B cell (primary cell): ENCODE data around the gene ARHGEF10L. TPM values are rescaled to one million over a fixed set of nuclear protein-coding genes. Genes with fewer than 3 reads are reported as not detected.

Experiments used
- ATAC-seq: fragments of 200-7000 bp; cut with Tn5 transposase; one replicate; pipeline ENCODE4 v1.10.0; 2021; ENCODE audit warnings: low read depth, mild to moderate bottlenecking, moderate number of reproducible peaks, moderate library complexity
- CTCF ChIA-PET: fragments of 350-600 bp; sonication (Branson Sonifier 250); formaldehyde crosslinking; loops from one replicate; lab custom pipeline; 2021; ENCODE audit warnings: antibody characterized with exemption, inconsistent platforms; lab: Charles Lee
- POLR2A ChIA-PET: fragments of 350-600 bp; sonication (Branson Sonifier 250); formaldehyde crosslinking; loops from one replicate; lab custom pipeline; 2021; ENCODE audit warnings: antibody characterized with exemption; lab: Charles Lee
- DNase-seq: peaks from one replicate; pipeline ENCODE4 v3.0.0; 2013
- H2AFZ ChIP-seq: 2 replicates; pipeline ENCODE4 v1.6.1; 2012; ENCODE audit warnings: mild to moderate bottlenecking, low read depth, low read length; ENCODE audit not compliant: insufficient read depth, poor library complexity, severe bottlenecking
- H3K27ac ChIP-seq, 2 donors: 1 replicate in 1 of 2; 2 replicates in 1 of 2; pipeline ENCODE4 v1.5.1; 2012 to 2013; ENCODE audit warnings: low read length in 2 of 2, mild to moderate bottlenecking in 2 of 2, moderate library complexity in 1 of 2
- H3K27me3 ChIP-seq, 4 experiments: fragments of 200-600 bp in 1 of 4; sonication (generic) in 1 of 4; replicated peaks in 1 of 4; 1 replicate in 2 of 4; 2 replicates in 2 of 4; pipeline versions ENCODE4 v1.6.1 to v1.7.0; 2013 to 2016; ENCODE audit warnings: low read length in 3 of 4, mild to moderate bottlenecking in 2 of 4, mixed read lengths in 1 of 4, moderate library complexity in 1 of 4; ENCODE audit not compliant: insufficient read depth in 4 of 4, control insufficient read depth in 3 of 4; ENCODE audit errors: control extremely low read depth in 1 of 4
- H3K36me3 ChIP-seq, 2 experiments: replicated peaks in 1 of 2; 1 replicate in 1 of 2; 2 replicates in 1 of 2; pipeline versions ENCODE4 v1.6.1 to v1.7.1; 2013; ENCODE audit warnings: low read length in 1 of 2; ENCODE audit not compliant: insufficient read depth in 2 of 2, control insufficient read depth in 1 of 2; ENCODE audit errors: control extremely low read depth in 1 of 2, extremely low read depth in 1 of 2
- H3K4me1 ChIP-seq, 2 donors: fragments of 200-600 bp in 1 of 2; sonication (generic) in 1 of 2; 1 replicate in 1 of 2; 2 replicates in 1 of 2; pipeline versions ENCODE4 v1.5.1 to v1.6.1; 2013 to 2017; ENCODE audit warnings: low read length in 2 of 2; ENCODE audit not compliant: control insufficient read depth in 2 of 2, insufficient read depth in 2 of 2
- H3K4me2 ChIP-seq: replicated peaks from 2 replicates; pipeline ENCODE3; 2012; ENCODE audit warnings: mild to moderate bottlenecking, low read depth, low read length; ENCODE audit not compliant: poor library complexity, severe bottlenecking
- H3K4me3 ChIP-seq, 5 experiments: fragments of 200-600 bp in 1 of 5; sonication (generic) in 1 of 5; 1 replicate in 3 of 5; 2 replicates in 2 of 5; pipeline versions ENCODE4 v1.5.1 to v1.7.0; 2011 to 2016; ENCODE audit warnings: low read length in 4 of 5, mild to moderate bottlenecking in 4 of 5, low read depth in 2 of 5, control low read depth in 1 of 5, moderate library complexity in 1 of 5; ENCODE audit not compliant: insufficient read depth in 1 of 5; ENCODE audit errors: control extremely low read depth in 1 of 5, extremely low read depth in 1 of 5
- H3K79me2 ChIP-seq: fragments of 200-600 bp; sonication (generic); one replicate; pipeline ENCODE4 v1.6.0; 2016; ENCODE audit warnings: low read length; ENCODE audit not compliant: control insufficient read depth, insufficient read depth
- H3K9ac ChIP-seq: fragments of 200-600 bp; sonication (generic); 2 replicates; pipeline ENCODE4 v1.6.1; 2017; ENCODE audit warnings: mild to moderate bottlenecking, low read length, moderate library complexity
- H3K9me3 ChIP-seq, 3 donors: one replicate each; pipeline versions ENCODE4 v1.6.1 to v1.7.1; 2013; ENCODE audit warnings: low read length in 2 of 3; ENCODE audit not compliant: control insufficient read depth in 2 of 3, insufficient read depth in 1 of 3; ENCODE audit errors: control extremely low read depth in 1 of 3
- H4K20me1 ChIP-seq: 2 replicates; pipeline ENCODE4 v1.6.0; 2012; ENCODE audit warnings: mild to moderate bottlenecking, low read length; ENCODE audit not compliant: insufficient read depth, control insufficient read depth, poor library complexity, severe bottlenecking
- H3K27ac Mint-ChIP-seq: one replicate; pipeline ENCODE4 v1.8.0; 2021; ENCODE audit warnings: mixed read lengths
- H3K27me3 Mint-ChIP-seq: one replicate; pipeline ENCODE4 v1.8.0; 2021; ENCODE audit warnings: mixed read lengths
- H3K4me1 Mint-ChIP-seq: one replicate; pipeline ENCODE4 v1.8.0; 2021; ENCODE audit warnings: mixed read lengths
- H3K4me3 Mint-ChIP-seq: one replicate; pipeline ENCODE4 v1.8.0; 2021; ENCODE audit warnings: mixed read lengths
- H3K9me3 Mint-ChIP-seq: one replicate; pipeline ENCODE4 v1.8.0; 2022; ENCODE audit warnings: mixed read lengths; ENCODE audit not compliant: insufficient read depth
- EZH2 ChIP-seq: IDR thresholded peaks from 2 replicates; pipeline ENCODE4 v1.6.1; 2012; ENCODE audit warnings: borderline replicate concordance, low read depth, mild to moderate bottlenecking, moderate library complexity, low read length; ENCODE audit not compliant: insufficient read depth, poor library complexity, severe bottlenecking
- WGBS: methylation state at CpG from one replicate; pipeline ENCODE4 v1.1.5; 2013; ENCODE audit warnings: missing lambda C conversion rate; ENCODE audit not compliant: insufficient coverage; 5-methylcytosine and 5-hydroxymethylcytosine counted together
- intact Hi-C: fragments of 100-400 bp; cut with micrococcal nuclease; formaldehyde crosslinking; loops from one replicate; pipeline ENCODE4 v1.10.0; 2022
- polyA plus RNA-seq: library from polyadenylated mRNA; depleted of rRNA; stranded (reverse); fragments of >200 nt; gene quantifications from 2 replicates; pipeline ENCODE4 v1.2.3, GENCODE V29; 2012
- total RNA-seq, 2 donors: library from RNA; stranded (reverse); fragments of 120-200 nt in 1 of 2; gene quantifications; 1 replicate in 1 of 2; 2 replicates in 1 of 2; pipeline versions ENCODE4 v1.2.3 to v1.2.4, GENCODE V29; 2013 to 2022
- TF ChIP-seq, protein P1 (sequence below): fragments of 200-600 bp; IDR thresholded peaks from one replicate; pipeline ENCODE4 v1.8.0; 2022; ENCODE audit warnings: antibody characterized with exemption, mild to moderate bottlenecking

Gene ARHGEF10L
- total and polyA plus RNA-seq, 2 donors (not counting 1 experiment from before 2014, with no cell fraction given), result 2.0 to 4.9 TPM

DNA sequence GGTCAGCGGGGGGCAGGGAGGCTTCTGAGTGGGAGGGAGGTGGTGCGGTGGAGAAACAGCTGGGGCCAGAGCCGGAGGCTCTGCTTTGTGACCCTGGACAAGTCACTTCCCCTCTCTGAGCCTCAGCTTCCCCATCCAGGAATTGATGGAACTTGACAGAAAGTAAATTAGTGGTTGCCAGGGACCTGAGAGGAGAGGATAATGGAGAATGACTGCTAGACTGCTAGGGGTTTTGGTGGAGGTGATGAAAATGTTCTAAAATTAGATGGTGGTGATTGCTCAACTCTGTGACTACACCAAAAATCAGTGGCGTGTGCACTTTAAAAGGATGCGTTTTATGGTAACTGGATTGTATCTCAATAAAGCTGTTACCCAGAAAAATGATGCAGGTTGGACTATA lies 100.9 kb downstream of the ARHGEF10L start:
- H3K4me1 ChIP-seq, result peaks cover 3 to 18% of the 10 kb centered on the region in 2 donors
- CTCF ChIA-PET, result interaction anchor here (0.9 kb wide), 1 partner anchor 353 kb away, joined by 4 read pairs; no protein-coding TSS in a partner anchor
- POLR2A ChIA-PET, result no interaction called here
- Mint-ChIP-seq H3K4me3 (no peak overlapping the region), H3K9me3 (no peaks in the 10 kb centered on the region), H3K27ac (no peak overlapping the region), H3K27me3 (peaks cover 4% of the 10 kb centered on the region), H3K4me1 (peaks cover 19% of the 10 kb centered on the region)
- H3K9me3 ChIP-seq, result no peaks in the 10 kb centered on the region
- DNase-seq (no peak), ATAC-seq (no peak)
- no peak overlapping the region for H3K9ac ChIP-seq
- H3K36me3 ChIP-seq, result no peaks in the 10 kb centered on the region
- no peak overlapping the region for H3K4me2 ChIP-seq
- H4K20me1 ChIP-seq, result no peaks in the 10 kb centered on the region
- intact Hi-C loops, result no loop called here
- H3K79me2 ChIP-seq, result no peaks in the 10 kb centered on the region
- 74% methylated on average over 3 of the region's 5 CpGs for WGBS
- TF ChIP-seq, protein P1, sequence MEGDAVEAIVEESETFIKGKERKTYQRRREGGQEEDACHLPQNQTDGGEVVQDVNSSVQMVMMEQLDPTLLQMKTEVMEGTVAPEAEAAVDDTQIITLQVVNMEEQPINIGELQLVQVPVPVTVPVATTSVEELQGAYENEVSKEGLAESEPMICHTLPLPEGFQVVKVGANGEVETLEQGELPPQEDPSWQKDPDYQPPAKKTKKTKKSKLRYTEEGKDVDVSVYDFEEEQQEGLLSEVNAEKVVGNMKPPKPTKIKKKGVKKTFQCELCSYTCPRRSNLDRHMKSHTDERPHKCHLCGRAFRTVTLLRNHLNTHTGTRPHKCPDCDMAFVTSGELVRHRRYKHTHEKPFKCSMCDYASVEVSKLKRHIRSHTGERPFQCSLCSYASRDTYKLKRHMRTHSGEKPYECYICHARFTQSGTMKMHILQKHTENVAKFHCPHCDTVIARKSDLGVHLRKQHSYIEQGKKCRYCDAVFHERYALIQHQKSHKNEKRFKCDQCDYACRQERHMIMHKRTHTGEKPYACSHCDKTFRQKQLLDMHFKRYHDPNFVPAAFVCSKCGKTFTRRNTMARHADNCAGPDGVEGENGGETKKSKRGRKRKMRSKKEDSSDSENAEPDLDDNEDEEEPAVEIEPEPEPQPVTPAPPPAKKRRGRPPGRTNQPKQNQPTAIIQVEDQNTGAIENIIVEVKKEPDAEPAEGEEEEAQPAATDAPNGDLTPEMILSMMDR, result no peak
- no peak for TF ChIP-seq EZH2
- H3K4me3 ChIP-seq, result no peak overlapping the region
- no peak overlapping the region for H3K27ac ChIP-seq
- H2AFZ ChIP-seq, result no peak overlapping the region
- H3K27me3 ChIP-seq, result peaks cover 0 to 3% (median 0%) of the 10 kb centered on the region in 4 experiments

DNA sequence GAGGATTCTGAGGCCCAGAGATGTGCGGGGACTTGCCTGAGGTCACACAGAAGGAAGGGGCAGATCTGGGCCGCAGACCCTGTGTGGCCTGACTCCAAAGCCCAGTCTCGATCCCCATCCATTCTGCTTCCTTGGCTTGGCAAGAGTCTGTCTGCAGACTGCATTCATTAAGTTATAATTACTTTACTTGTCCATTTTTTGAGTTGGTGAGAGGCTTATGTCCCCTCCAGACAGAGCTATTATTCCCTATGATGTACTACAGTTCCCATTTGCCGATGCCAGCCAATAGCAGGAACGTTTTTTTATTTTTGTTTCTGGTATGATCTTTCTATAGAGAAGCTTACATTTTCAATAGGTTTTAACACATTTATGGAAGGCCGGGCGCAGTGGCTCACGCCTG lies 101.5 kb downstream of the ARHGEF10L start:
- no peak overlapping the region for H2AFZ ChIP-seq
- intact Hi-C loops, result no loop called here
- WGBS, result 90% methylated on average over 2 of the region's 8 CpGs
- H3K4me1 ChIP-seq, result peaks cover 0 to 12% of the 10 kb centered on the region in 2 donors
- DNase-seq (no peak), ATAC-seq (no peak)
- Mint-ChIP-seq H3K4me1 (peaks cover 13% of the 10 kb centered on the region), H3K9me3 (no peaks in the 10 kb centered on the region), H3K27me3 (peaks cover 4% of the 10 kb centered on the region), H3K27ac (no peak overlapping the region), H3K4me3 (no peak overlapping the region)
- no peaks in the 10 kb centered on the region for H3K79me2 ChIP-seq
- H3K27ac ChIP-seq, result no peak overlapping the region
- TF ChIP-seq EZH2, result no peak
- TF ChIP-seq, protein P1, result no peak
- CTCF ChIA-PET, result interaction anchor here (0.9 kb wide), 1 partner anchor 354 kb away, joined by 4 read pairs; no protein-coding TSS in a partner anchor
- H3K9ac ChIP-seq, result no peak overlapping the region
- no peak overlapping the region for H3K4me3 ChIP-seq
- POLR2A ChIA-PET, result no interaction called here
- no peaks in the 10 kb centered on the region for H3K36me3 ChIP-seq
- H4K20me1 ChIP-seq, result no peaks in the 10 kb centered on the region
- peaks cover 0 to 3% (median 0%) of the 10 kb centered on the region in 4 experiments for H3K27me3 ChIP-seq
- no peaks in the 10 kb centered on the region for H3K9me3 ChIP-seq
- H3K4me2 ChIP-seq, result no peak overlapping the region
